Retina (tissue), 1 donor: Measurements from ENCODE around the gene C4A.
"Not testable (repeated sequence)": the region's sequence is repeated elsewhere in the genome, so short reads cannot be mapped to it uniquely, and the experiment has no call there.

ENCODE experiments used
- DNase-seq: peaks from one replicate; pipeline ENCODE4 v3.0.0-alpha.2; 2016

The C4A gene

DNA sequence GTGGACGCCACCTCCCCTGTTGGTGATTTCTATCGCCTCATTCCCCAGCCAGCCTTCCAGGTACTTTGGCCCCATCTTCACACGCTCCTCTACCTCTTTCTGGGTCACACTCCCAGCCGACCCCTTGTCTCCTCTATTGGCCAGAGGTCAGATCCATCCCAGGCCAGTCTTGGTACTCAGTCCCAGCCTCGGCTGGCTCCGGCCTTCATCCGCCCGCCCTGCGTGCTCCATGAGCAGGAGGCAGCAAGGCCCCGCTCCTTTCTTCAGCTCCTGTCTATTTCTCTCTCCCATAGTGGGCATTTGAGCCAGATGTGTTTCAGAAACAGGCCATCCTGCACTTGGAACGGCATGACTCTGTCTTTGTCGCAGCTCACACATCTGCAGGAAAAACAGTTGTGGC, 20.2 kb upstream of the C4A start:
- DNase-seq: no peak

DNA sequence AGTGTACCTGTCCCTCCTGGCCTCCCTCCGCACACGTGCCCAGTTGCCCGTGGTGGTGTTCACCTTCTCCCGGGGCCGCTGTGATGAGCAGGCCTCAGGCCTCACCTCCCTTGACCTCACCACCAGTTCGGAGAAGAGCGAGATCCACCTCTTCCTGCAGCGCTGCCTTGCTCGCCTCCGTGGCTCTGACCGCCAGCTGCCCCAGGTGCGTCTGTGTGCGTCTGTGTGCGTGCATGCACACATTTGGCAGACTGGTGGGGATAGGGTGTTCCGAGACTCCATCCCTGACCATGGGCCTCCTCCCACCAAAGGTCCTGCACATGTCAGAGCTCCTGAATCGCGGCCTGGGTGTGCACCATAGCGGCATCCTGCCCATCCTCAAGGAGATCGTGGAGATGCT, 17.9 kb upstream of the C4A start:
- DNase-seq: no peak

DNA sequence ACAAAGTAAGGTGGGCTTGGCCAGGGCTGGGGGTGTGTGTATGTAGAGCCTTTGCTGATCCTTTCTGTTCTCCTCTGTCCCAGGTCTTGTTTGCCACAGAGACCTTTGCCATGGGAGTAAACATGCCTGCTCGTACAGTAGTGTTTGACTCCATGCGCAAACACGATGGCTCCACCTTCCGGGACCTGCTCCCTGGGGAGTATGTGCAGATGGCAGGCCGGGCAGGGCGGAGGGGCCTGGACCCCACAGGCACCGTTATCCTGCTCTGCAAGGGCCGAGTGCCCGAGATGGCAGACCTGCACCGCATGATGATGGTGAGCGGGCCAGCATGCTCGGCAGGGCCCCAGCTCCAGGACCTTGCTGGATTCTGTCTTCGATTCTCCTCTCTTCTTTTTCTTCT, 16.2 kb upstream of the C4A start:
- DNase-seq: no peak

- no peak for DNase-seq
These were observed 15.4 kb upstream of the C4A start for GRCh38 chr6:31966506-31966905.

GRCh38 chr6:31966997-31967925, 14.6 kb upstream of the C4A start:
- DNase-seq: no peak

- no peak for DNase-seq
These were observed 13.9 kb upstream of the C4A start for GRCh38 chr6:31967926-31968320.

DNA sequence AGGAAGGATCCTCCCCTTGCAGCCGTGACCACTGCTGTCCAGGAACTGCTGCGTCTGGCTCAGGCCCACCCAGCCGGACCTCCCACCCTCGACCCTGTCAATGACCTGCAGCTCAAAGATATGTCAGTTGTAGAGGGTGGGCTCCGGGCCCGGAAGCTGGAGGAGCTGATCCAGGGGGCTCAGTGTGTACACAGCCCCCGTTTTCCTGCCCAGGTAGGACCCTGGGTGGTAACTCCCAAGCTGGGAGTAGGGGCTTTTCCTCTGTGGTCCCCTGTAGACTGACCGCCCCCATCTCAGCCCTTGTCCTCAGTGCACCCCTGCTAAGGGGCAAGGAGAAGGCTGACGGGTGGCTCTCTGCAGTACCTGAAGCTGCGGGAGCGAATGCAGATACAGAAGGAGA, 13.5 kb upstream of the C4A start:
- no peak for DNase-seq

GRCh38 chr6:31968791-31969711, 12.8 kb upstream of the C4A start:
- DNase-seq: no peak

DNA sequence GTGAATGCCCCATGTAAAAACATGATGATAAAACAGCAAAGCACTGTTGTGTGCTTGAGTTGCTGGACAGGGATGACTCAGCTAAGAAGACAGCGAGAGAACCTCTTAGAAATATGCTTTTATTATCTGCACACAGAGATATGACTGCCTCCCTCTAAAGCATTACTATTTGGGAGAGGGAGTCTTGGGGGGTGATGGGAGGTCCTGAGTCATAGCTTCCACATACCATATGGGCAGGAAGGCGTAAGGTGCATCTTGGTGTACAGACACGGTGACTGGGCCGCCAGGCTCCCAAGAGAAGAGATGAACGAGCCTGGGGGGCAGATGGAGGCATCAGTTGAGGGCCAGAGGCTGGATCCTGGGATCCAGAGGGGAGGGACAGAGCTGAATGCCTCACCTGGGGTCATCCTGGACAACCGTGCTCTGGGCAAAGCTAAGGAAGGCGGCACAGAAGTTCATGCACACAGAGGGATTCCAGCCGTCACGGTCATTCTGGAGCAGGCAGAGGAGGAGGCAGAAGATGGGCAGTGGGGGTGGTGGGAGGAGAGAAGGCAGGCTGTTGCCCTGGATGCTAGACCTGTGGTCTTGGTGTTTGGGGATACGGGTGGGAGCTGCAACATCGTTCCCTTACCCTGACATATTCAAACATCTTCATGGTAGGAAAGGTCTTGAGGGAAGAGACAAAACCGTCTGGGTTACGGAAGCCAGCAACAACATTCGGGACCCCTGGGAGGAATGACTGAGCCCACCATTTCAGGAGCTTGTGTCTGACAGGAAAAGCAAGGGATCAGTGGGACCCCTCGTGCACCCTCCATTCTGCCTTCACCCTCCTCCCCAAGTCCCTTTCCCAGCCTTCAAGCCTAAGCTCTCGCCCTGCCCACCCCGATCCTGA, 11.9 kb upstream of the C4A start:
- DNase-seq: no peak

DNA sequence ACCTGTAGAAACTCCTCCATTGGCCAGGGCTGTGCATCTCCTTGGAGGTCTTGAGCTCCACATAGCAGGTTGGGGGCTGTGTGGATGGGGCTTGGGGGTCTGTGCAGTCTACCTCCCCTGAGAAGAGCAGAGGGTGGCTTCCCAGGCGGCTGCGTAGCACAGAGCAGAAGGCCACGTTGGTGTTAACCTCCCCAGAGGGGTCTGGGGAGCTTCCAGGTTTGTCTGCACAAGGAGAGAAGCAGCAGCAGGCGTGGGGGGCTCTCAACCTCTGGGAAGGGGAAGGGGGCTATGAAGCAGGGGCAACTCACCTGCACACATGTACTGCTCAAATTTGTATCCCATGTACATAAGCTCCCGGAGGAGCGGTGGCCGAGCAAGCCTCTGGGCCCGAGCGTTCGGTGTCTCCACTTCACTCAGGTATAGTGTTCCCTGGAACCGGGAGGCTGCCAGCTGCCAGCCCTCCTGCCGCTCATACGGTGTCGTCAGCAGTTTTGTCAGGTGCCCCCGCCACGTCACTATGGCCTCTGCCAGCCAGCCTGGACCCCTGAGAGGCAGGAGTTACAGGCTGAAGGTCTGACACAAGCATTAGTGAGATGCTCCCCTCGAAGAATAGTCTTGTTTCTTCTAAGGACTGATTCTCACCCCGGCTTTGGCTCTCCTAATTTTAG, 11.1 kb upstream of the C4A start:
- no peak for DNase-seq

DNA sequence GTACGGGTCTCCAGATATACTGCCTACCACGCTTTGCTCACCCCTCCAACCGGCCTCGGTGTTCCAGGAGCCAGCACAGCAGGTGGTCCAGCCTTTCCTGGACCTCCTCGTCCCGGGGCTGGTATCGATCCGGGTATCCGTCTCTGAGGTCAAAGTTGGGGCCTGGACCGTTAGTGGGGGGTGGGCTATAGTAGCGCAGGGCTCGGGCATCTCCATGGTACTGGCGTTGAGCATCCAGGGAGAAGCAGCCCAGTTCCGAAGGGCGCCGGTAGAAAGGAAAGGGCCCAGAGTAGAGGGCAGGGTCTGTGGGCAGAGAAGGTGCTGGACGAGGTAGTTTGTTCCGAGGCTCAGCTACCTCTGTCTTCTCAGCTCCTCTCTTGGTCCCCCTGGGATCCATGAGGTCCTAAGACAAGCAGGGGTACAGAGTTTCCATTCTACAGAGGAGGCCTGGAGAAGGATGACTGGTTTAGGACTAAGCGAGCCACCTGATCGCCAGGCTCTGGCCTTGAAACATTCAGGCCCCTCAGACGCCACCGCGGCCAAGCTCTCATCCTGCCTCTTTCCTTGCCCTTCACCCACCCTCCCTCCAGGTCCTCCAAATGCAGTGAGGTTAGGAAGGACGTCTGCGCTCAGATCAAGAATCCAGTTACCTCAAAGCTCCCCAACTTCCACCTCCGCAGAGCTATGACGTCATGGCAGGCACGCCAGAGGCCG, 10.4 kb upstream of the C4A start:
- no peak for DNase-seq

DNA sequence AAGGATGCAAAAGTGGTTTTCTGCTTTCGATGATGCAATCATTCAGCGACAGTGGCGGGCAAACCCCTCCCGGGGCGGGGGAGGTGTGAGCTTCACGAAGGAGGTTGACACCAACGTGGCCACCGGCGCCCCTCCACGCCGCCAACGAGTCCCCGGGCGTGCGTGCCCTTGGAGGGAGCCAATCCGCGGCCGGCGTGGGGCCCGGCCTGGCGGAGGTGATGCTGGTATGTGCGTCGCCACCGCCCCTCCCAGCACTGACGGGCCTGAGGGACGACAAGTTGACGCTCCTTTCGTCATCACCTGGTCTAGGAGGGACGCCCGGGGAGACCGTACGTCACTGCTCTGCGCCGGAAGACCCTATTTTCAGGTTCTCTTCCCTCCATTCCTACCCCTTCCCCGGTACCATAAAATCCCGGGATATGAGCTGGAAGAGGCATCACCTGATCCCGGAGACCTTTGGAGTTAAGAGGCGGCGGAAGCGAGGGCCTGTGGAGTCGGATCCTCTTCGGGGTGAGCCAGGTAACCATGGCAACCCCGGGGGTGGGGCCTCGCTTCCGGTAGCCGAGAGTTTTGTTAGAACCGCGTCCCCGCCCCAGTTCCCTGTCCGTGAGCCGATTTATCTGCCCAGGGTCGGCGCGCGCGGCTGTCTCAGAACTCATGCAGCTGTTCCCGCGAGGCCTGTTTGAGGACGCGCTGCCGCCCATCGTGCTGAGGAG, 9.7 kb upstream of the C4A start, which contains the start of gene DXO:
Gene DXO, minus strand, starts transcription at position 146 of the 716 bp plus-strand sequence. CDS start 463 bp downstream, outside the sequence.
- DNase-seq: peak; percentile 100

DNA sequence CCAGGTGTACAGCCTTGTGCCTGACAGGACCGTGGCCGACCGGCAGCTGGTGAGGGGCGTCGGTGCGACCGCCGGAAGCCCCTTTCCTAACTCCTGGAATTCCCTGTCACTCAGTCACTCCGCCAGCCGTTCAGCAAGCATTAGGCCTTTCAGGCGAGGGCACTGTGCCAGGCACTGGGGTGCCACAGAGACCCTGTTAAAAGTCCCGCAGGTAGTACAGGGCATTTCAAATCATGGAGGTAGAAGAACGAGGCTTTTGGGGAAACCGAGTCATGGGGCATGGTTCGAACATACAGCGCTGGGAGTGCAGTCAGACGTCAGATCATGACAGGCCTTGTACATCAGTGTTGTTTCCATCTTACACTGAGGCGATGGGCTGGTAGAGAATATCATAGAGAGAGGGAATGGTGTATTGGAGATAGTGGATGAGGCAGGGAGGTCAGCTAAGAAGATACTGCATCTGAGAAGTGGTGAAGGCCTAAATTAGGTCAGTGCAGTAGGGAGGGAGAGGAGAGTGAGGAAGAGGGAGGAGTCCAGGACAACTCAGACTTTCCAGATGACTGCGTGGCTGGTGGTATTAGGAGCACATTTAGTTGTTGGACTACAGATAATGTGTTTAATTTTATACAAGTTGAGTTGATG, 9.0 kb upstream of the C4A start:
- no peak for DNase-seq

- not testable (repeated sequence) for DNase-seq
These were observed 5.8 kb upstream of the C4A start for GRCh38 chr6:31976065-31976464.

DNA sequence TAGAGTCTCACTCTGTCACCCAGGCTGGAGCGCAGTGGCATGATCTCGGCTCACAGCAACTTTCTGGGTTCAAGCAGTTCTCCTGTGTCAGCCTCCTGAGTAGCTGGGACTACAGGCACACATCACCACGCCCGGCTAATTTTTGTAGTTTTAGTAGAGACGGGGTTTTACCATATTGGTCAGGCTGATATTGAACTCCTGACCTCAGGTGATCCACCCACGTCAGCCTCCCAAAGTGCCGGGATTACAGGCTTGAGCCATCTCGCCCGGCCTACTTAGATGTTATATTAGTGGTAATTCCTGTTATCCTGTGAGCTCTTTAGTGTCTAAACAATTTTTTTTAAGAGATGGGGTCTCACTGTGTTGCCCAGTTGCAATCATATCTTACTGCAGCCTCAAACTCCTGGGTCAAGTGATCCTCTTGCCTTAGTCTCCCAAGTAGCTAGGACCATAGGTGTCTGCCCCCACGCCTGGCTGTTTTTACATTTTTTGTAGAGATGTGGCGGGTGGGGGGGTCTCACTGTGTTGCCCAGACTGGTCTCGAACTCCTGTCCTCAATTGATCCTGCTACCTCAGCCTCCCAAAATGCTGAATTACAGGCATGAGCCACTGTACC, 3.9 kb upstream of the C4A start:
- no peak for DNase-seq

- DNase-seq: no peak
These were observed 3.0 kb upstream of the C4A start for GRCh38 chr6:31978831-31979230.

DNA sequence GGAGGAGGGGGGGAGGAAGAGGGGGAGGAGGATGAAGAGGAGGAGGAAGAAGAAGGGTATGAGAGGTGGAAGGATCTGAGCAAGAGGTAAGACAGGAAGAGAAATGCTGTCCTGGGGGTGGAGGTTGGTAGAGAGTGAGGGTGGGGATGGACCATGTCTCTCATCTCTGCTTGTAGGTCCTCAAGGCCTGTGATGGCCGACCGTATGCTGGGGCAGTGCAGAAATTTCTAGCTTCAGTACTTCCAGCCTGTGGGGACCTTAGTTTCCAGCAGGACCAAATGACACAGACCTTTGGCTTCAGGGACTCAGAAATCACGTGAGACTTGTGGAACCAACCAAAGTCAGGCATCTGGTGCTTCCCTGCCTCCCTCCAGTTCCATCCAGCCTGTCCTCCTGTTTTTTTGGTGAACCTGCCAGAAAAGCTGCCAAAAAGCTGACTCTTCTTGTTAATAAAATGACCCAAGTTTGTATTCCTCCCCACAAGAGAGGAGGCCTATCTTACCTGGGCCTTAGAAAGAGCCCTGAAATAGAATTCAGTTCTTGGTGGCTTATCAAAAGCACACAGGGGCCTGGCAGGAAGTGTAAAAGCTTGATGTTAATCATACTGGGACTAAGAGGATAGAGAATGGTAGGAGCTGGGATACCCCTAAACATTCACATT, 2.5 kb upstream of the C4A start:
- no peak for DNase-seq

DNA sequence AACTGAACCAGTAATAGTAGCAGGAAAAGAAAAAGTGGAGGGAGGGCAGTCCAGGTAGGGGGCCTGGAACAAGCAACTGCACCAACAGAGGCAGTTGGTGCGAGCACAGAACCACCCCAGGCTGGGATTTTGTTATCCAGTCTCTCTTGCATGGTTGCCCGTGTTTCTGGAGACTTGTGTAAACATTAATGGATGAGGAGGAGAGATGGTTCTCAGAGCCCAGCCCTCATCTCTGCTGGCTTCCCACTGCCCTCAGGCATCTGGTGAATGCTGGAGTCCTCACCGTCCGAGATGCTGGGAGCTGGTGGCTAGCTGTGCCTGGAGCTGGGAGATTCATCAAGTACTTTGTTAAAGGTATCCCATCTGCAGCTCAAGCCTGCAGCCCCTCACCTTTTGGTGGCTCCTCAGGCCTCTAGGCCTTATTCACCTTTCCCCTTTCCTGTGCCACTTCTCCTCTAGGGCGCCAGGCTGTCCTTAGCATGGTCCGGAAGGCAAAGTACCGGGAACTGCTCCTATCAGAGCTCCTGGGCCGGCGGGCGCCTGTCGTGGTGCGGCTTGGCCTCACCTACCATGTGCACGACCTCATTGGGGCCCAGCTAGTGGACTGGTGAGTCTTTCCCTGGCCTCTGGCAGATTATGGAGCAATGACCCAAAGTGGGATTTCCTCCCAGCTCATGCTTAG, 1.5 kb upstream of the C4A start:
- not testable (repeated sequence) for DNase-seq
